Measurements from ENCODE around the gene HCN1. TPM values are rescaled to one million over a fixed set of nuclear protein-coding genes. Genes with fewer than 3 reads are reported as not detected.

HCN1 gene
- total RNA-seq, 1 donor from 2014 or later = not detected

DNA sequence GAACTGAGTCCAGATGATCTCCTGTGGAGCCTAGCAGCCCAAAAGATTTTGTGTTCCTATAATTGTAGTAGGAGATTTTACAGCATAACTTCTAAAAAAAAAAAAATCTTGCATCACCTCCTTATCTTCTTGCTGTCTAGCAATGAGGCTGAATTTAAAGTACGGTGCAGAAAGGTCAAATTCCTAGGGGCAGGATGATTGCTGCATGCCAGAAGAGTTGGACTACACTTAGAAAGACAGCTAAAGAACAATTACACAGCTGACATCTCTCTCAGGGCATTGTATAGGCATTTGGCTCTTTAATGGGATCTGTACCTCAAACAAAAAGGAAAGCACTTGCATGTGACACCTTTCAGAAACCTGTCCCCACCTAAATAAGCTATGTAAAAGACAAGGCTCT is 443.2 kb downstream of the HCN1 start:
- H3K36me3 ChIP-seq (ENCODE audit: control insufficient read depth, insufficient read depth, low read length) = no peaks in the 10 kb centered on the region
- TF ChIP-seq, protein P1, sequence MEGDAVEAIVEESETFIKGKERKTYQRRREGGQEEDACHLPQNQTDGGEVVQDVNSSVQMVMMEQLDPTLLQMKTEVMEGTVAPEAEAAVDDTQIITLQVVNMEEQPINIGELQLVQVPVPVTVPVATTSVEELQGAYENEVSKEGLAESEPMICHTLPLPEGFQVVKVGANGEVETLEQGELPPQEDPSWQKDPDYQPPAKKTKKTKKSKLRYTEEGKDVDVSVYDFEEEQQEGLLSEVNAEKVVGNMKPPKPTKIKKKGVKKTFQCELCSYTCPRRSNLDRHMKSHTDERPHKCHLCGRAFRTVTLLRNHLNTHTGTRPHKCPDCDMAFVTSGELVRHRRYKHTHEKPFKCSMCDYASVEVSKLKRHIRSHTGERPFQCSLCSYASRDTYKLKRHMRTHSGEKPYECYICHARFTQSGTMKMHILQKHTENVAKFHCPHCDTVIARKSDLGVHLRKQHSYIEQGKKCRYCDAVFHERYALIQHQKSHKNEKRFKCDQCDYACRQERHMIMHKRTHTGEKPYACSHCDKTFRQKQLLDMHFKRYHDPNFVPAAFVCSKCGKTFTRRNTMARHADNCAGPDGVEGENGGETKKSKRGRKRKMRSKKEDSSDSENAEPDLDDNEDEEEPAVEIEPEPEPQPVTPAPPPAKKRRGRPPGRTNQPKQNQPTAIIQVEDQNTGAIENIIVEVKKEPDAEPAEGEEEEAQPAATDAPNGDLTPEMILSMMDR (IDR thresholded peaks at IDR 0.05; ENCODE audit: insufficient read depth, low read length, poor library complexity, severe bottlenecking) = no peak
- no peak overlapping the region for H3K4me3 ChIP-seq (ENCODE audit: low read depth, low read length)
- no peak for DNase-seq (ENCODE audit: low read depth)
- no peaks in the 10 kb centered on the region for H3K27me3 ChIP-seq (ENCODE audit: control insufficient read depth, insufficient read depth, low read length)

DNA sequence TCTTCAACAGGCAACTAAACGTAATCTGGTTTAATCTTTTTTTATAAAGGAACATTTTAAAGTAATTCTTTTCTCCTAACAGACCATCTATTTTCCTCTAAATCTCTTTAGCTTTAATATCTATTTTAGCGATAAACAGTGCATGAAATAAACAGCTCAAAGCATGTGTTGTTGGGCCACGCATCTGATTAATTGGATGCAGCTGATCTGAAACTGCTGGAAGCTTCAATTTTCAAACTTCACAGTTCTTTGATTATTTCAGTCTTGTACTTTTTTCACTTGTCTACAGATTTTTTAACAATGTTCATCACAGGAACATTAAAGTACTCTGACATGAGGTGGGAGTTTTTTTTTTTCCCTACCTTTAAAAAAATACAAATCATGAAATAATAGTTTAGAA is 443.6 kb downstream of the HCN1 start:
- Histone ChIP-seq H3K4me3 (ENCODE audit: low read depth, low read length) (no peak overlapping the region), H3K36me3 (ENCODE audit: control insufficient read depth, insufficient read depth, low read length) (no peaks in the 10 kb centered on the region), H3K27me3 (ENCODE audit: control insufficient read depth, insufficient read depth, low read length) (no peaks in the 10 kb centered on the region)
- no peak for DNase-seq (ENCODE audit: low read depth)
- TF ChIP-seq, protein P1 (IDR thresholded peaks at IDR 0.05; ENCODE audit: insufficient read depth, low read length, poor library complexity, severe bottlenecking) = no peak

DNA sequence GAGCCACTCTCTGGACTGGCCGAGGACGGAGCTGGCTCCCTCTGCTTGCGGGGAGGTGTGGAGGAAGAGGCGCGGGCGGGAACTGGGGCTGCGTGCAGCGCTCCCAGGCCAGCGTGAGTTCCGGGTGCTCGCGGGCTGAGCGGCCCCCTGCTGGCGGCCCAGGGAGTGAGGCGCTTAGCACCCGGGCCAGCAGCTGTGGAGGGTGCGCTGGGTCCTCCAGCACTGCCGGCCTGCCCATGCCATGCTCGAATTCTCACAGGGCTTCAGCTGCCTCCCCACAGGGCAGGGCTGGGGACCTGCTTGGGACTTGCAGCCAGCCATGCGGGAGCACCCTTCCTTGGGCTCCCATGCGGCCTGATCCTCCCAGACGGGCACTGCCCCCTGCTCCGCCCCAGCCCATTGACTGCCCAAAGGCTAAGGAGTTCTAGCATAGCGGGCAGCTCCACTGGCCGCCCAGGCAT is 470.6 kb downstream of the HCN1 start:
- Histone ChIP-seq H3K36me3 (ENCODE audit: control insufficient read depth, insufficient read depth, low read length) (no peaks in the 10 kb centered on the region), H3K27me3 (ENCODE audit: control insufficient read depth, insufficient read depth, low read length) (no peaks in the 10 kb centered on the region), H3K4me3 (ENCODE audit: low read depth, low read length) (no peak overlapping the region)
- TF ChIP-seq, protein P1 (IDR thresholded peaks at IDR 0.05; ENCODE audit: insufficient read depth, low read length, poor library complexity, severe bottlenecking) = no peak
- no peak for DNase-seq (ENCODE audit: low read depth)

DNA sequence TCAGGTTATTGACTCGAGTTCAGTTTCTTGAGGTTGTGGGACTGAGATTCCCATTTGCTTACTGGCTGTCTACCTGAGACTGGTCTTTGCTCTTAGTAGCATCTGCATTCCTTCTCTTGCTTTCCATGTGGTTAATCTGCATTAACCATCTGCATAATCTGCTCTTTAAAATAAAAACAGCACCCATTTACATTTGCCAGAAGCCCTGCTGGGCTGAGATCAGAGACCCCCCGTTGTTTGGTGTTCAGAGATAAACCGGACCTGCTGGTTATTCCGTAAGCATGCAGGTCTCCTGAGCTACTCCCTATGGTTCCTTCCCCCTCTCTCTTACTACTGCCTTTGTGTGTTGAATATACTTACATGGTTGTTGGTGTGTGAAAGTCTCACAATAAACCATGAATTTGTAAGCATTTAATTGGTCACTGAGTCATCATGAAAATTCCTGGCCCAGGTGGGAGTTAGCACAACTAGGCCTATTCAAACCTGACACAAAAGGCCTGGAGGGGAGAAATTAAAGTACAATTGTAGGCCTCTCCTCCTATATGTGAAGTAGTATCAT is 490.7 kb downstream of the HCN1 start:
- TF ChIP-seq, protein P1 (IDR thresholded peaks at IDR 0.05; ENCODE audit: insufficient read depth, low read length, poor library complexity, severe bottlenecking) = no peak
- DNase-seq (ENCODE audit: low read depth) = no peak
- Histone ChIP-seq H3K4me3 (ENCODE audit: low read depth, low read length) (no peak overlapping the region), H3K27me3 (ENCODE audit: control insufficient read depth, insufficient read depth, low read length) (no peaks in the 10 kb centered on the region), H3K36me3 (ENCODE audit: control insufficient read depth, insufficient read depth, low read length) (no peaks in the 10 kb centered on the region)

Measured in kidney epithelial cell (primary cell).